ENCODE measurements around the gene ATP2B3.

DNA sequence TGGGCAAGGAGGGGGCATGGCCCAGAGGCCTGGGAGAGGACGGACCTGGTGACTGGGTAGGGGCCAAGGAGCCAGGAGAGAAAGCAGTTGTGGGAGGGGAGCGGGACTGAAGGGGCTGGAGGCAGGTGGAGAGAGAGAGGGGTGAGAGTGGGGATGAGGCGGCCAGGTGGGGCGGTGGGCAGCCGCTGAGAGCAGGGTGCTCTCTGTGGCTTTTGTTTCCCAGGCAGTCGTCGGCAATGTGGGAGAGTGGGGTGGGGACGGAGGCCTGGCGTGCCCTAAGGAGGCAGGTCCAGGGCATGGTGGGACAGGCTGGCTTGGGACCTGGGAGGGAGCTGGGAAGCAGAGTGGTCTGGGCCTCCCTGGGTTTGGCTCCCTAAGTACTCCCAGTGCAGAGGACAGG lies 3.2 kb upstream of the ATP2B3 start:
- TF ChIP-seq, protein P1, sequence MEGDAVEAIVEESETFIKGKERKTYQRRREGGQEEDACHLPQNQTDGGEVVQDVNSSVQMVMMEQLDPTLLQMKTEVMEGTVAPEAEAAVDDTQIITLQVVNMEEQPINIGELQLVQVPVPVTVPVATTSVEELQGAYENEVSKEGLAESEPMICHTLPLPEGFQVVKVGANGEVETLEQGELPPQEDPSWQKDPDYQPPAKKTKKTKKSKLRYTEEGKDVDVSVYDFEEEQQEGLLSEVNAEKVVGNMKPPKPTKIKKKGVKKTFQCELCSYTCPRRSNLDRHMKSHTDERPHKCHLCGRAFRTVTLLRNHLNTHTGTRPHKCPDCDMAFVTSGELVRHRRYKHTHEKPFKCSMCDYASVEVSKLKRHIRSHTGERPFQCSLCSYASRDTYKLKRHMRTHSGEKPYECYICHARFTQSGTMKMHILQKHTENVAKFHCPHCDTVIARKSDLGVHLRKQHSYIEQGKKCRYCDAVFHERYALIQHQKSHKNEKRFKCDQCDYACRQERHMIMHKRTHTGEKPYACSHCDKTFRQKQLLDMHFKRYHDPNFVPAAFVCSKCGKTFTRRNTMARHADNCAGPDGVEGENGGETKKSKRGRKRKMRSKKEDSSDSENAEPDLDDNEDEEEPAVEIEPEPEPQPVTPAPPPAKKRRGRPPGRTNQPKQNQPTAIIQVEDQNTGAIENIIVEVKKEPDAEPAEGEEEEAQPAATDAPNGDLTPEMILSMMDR (IDR thresholded peaks at IDR 0.05), result no peak
- TF ChIP-seq REST (IDR thresholded peaks at IDR 0.05; ENCODE audit: insufficient read depth in 1 of 2, low read depth in 2 of 2, low read length in 1 of 2) (no peak), POLR2AphosphoS5 (IDR thresholded peaks at IDR 0.05; ENCODE audit: low read depth, low read length) (no peak), TCF7L2 (IDR thresholded peaks at IDR 0.05; ENCODE audit: low read depth, low read length) (no peak), SIN3A (IDR thresholded peaks at IDR 0.05; ENCODE audit: borderline replicate concordance, insufficient read depth, low read depth, low read length) (no peak)

All from Panc1 (cell line).